ENCODE measurements around the gene VEGFB. TPM values are rescaled to one million over a fixed set of nuclear protein-coding genes. Genes with fewer than 3 reads are reported as not detected.
"Not testable (repeated sequence)": the region's sequence is repeated elsewhere in the genome, so short reads cannot be mapped to it uniquely, and the experiment has no call there.

VEGFB gene
- total RNA-seq, 2 donors from 2014 or later, result 25.9 to 59.5 TPM

DNA sequence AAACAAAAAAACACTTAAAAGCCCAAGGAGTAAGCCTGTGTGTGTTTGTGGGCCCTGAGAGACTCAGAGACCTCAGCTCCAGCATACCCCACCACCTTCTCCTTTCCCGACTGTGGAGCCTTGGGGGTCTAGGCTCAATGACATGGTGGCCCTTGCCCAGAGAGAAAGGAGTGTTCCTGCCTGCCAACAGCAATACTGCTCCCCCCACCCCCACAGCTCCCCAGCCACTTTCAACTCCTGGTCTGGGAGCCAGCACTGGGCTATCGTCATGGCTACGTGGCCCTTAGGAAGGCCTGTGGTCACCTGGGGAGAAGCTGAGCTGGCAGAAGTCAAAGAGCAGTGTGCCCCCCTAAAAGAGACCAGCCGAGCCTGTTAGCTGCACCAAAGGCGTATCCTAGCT lies 9.7 kb downstream of the VEGFB start:
- intact Hi-C loops (cut with DNase I), result no loop called here
- H3K27ac ChIP-seq, result no peak overlapping the region
- H3K36me3 ChIP-seq, result no peaks in the 10 kb centered on the region
- no peaks in the 10 kb centered on the region for H3K9me3 ChIP-seq
- no peaks in the 10 kb centered on the region for H3K27me3 ChIP-seq
- H3K9ac ChIP-seq (ENCODE audit: low read depth in 2 of 2, low read length in 2 of 2), result no peak overlapping the region
- H3K4me3 ChIP-seq, result no peak overlapping the region
- DNase-seq, result no peak
- TF ChIP-seq, protein P1, sequence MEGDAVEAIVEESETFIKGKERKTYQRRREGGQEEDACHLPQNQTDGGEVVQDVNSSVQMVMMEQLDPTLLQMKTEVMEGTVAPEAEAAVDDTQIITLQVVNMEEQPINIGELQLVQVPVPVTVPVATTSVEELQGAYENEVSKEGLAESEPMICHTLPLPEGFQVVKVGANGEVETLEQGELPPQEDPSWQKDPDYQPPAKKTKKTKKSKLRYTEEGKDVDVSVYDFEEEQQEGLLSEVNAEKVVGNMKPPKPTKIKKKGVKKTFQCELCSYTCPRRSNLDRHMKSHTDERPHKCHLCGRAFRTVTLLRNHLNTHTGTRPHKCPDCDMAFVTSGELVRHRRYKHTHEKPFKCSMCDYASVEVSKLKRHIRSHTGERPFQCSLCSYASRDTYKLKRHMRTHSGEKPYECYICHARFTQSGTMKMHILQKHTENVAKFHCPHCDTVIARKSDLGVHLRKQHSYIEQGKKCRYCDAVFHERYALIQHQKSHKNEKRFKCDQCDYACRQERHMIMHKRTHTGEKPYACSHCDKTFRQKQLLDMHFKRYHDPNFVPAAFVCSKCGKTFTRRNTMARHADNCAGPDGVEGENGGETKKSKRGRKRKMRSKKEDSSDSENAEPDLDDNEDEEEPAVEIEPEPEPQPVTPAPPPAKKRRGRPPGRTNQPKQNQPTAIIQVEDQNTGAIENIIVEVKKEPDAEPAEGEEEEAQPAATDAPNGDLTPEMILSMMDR (IDR thresholded peaks at IDR 0.05), result no peak
- H3K4me1 ChIP-seq, result peaks cover 12% of the 10 kb centered on the region

DNA sequence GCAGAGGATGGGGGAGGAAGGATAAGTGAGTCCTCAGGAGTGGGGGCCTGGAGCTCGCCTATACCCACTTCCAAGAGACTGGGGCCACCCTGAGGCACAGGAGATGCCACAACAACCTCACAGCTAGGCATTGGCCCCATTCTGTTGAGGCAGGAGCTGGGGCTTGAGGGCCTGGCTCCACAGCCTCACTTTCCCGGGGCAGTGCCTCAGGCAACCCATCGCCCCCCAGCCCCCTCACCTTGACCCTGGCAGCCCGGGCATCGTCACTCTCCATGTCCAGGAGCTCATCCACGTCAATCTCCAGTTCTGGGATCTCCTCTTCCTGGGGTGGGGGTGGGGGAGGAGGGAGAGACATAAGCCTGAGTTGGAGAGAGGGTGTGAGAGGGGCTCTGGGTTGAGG lies 10.6 kb downstream of the VEGFB start:
- Histone ChIP-seq H3K27me3 (no peaks in the 10 kb centered on the region), H3K4me1 (peaks cover 9% of the 10 kb centered on the region), H3K36me3 (no peaks in the 10 kb centered on the region), H3K4me3 (peak overlapping the region; percentile 68), H3K9me3 (no peaks in the 10 kb centered on the region), H3K9ac (ENCODE audit: low read depth in 2 of 2, low read length in 2 of 2) (peak overlapping the region; percentile 58 to 100), H3K27ac (peak overlapping the region; percentile 71)
- DNase-seq, result no peak
- TF ChIP-seq, protein P1 (IDR thresholded peaks at IDR 0.05), result no peak
- intact Hi-C loops (cut with DNase I), result no loop called here

DNA sequence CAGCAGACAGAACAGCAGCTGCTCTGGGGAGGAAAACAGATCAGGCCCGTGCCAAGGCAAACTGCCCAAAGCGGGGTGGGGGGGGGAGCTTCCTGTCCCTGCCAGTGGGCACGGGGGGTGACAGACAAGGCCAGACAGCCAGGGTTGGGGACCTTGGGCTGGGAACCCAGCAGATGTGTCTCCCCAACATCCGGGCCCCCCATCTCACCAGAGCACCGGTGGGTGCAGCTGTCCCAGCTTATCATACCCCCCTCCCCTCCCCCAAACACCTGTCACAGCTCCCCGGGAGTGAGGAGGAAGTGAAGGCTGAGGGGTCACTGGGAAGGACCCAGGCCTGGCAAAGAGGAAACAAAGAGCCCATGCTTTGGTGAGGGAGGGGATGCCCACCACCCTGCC lies 11.0 kb downstream of the VEGFB start:
- peak overlapping the region; percentile 92 to 100 for H3K9ac ChIP-seq (ENCODE audit: low read depth in 2 of 2, low read length in 2 of 2)
- no peaks in the 10 kb centered on the region for H3K27me3 ChIP-seq
- intact Hi-C loops (cut with DNase I), result no loop called here
- H3K27ac ChIP-seq, result peak overlapping the region; percentile 71
- H3K9me3 ChIP-seq, result no peaks in the 10 kb centered on the region
- no peak for DNase-seq
- peaks cover 5% of the 10 kb centered on the region for H3K4me1 ChIP-seq
- TF ChIP-seq, protein P1 (IDR thresholded peaks at IDR 0.05), result no peak
- no peaks in the 10 kb centered on the region for H3K36me3 ChIP-seq
- peak overlapping the region; percentile 68 for H3K4me3 ChIP-seq

DNA sequence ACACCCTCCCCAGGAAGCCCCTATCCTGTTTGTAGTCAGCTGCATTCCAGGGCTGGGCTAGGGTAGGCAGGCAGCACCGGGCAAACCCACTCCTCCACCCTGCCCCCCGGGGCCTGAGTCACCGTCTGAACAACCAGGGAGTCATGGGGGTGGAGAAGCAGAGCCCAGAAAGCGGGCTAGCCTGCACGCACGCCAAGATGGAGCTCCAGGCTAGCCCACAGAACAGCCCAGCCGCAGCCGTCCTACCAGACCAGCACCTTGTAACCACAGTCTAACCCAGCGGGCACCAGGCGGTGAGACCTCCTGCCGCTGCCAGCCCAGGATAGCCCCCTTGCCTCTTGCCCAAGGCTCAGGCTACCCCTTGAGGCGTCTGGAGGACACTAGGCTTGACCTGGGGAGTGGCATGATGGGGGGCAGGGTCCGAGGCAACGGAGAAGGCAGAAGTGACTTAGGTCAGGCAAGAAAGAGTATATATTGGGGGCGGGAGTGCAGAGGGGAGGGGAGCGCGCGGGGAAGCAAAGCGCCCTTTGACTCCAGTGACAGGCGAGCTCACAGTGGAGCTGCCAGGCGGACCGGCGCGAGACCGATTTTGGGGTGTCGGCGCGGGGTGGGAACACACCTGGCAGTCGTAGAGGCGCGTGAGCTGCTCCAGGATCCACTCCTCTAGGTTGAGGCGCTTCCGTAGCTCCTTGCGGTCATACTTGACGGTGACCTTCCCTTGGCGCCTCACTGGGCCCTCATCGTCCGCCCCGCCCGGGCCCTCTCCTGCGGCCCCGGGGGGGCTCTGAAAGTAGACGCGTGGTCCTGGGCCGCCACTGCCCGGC lies 11.6 kb downstream of the VEGFB start:
- TF ChIP-seq, protein P1 (IDR thresholded peaks at IDR 0.05), result no peak
- Histone ChIP-seq H3K9me3 (no peaks in the 10 kb centered on the region), H3K9ac (ENCODE audit: low read depth in 2 of 2, low read length in 2 of 2) (peak overlapping the region; percentile 92 to 100), H3K36me3 (no peaks in the 10 kb centered on the region), H3K4me1 (peaks cover 4% of the 10 kb centered on the region), H3K27ac (peak overlapping the region; percentile 71), H3K27me3 (no peaks in the 10 kb centered on the region), H3K4me3 (peak overlapping the region; percentile 68)
- peak; percentile 77 for DNase-seq
- intact Hi-C loops (cut with DNase I), result no loop called here

DNA sequence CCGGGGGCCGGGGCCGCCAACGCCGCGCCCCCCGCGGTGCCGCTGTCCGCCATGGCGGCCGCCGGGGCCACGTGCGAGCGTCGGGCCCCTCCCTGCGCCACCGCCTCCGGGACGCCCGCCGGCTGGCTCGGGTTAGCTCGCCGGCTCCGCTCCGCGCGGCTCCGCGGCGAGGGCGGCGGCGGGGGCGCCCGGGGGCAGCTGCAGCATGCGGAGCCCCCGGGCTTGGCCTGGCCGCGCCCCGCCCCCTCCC lies 12.2 kb downstream of the VEGFB start:
- peak overlapping the region in 1 of 2 donors; percentile 92 for H3K9ac ChIP-seq (ENCODE audit: low read depth in 2 of 2, low read length in 2 of 2)
- H3K4me1 ChIP-seq; H3K27ac ChIP-seq; H3K9me3 ChIP-seq; intact Hi-C loops (cut with DNase I); H3K27me3 ChIP-seq; DNase-seq; H3K36me3 ChIP-seq: not testable (repeated sequence)
- peak overlapping the region; percentile 68 for H3K4me3 ChIP-seq
